ENCODE measurements around the gene HIVEP1.

GRCh38 chr6:11992086-11992485 is 20.0 kb upstream of the HIVEP1 start:
- TF ChIP-seq TAF1 (IDR thresholded peaks at IDR 0.05; ENCODE audit: low read depth, low read length), result no peak
- no peak for TF ChIP-seq POLR2A (IDR thresholded peaks at IDR 0.05; ENCODE audit: low read depth, low read length)
- TF ChIP-seq POLR2AphosphoS5 (IDR thresholded peaks at IDR 0.05; ENCODE audit: low read depth, low read length), result no peak
- TF ChIP-seq SPI1 (IDR thresholded peaks at IDR 0.05; ENCODE audit: low read depth, low read length), result no peak
- TF ChIP-seq POU2F2 (IDR thresholded peaks at IDR 0.05; ENCODE audit: low read depth, low read length), result no peak
- TF ChIP-seq PAX5 (IDR thresholded peaks at IDR 0.05; ENCODE audit: insufficient read depth, low read length, severe bottlenecking), result no peak

Measured in GM12891 (cell line).